Panc1 (cell line): ENCODE data around the gene TGFBRAP1. TPM values are rescaled to one million over a fixed set of nuclear protein-coding genes. Genes with fewer than 3 reads are reported as not detected.
"Not testable (repeated sequence)": the region's sequence is repeated elsewhere in the genome, so short reads cannot be mapped to it uniquely, and the experiment has no call there.

Source experiments
- ATAC-seq: fragments of 200-7000 bp; cut with Tn5 transposase; 2 replicates; pipeline ENCODE4 v1.9.1; 2020; ENCODE audit warnings: mild to moderate bottlenecking, moderate library complexity
- BruUV-seq: library from RNA; stranded (reverse); fragments of 400-500 nt; replicated peaks from 2 replicates; lab custom pipeline; 2021; lab: Mats Ljungman, UMichigan
- CTCF ChIA-PET: fragments of 300-600 bp; sonication (Branson Sonifier 250); formaldehyde crosslinking; loops from one replicate; lab custom pipeline; 2022; ENCODE audit warnings: antibody characterized with exemption; lab: Charles Lee
- POLR2A ChIA-PET: fragments of 300-600 bp; sonication (Branson Sonifier 250); formaldehyde crosslinking; loops from one replicate; lab custom pipeline; 2022; ENCODE audit warnings: antibody characterized with exemption; lab: Charles Lee
- DNase-seq: peaks from one replicate; pipeline ENCODE4 v3.0.0-alpha.2; 2010; ENCODE audit warnings: low read depth, low spot score
- H3K27ac ChIP-seq: 2 replicates; pipeline ENCODE4 v1.5.1; 2011; ENCODE audit warnings: mild to moderate bottlenecking, low read length, inconsistent platforms
- H3K27me3 ChIP-seq: fragments of 200-500 bp; sonication (Bioruptor generic); 2 replicates; pipeline ENCODE4 v1.6.0; 2014; ENCODE audit warnings: low read length, inconsistent platforms; ENCODE audit not compliant: control insufficient read depth, insufficient read depth
- H3K36me3 ChIP-seq: fragments of 200-500 bp; sonication (Bioruptor generic); 2 replicates; pipeline ENCODE4 v1.5.1; 2014; ENCODE audit warnings: inconsistent platforms, mild to moderate bottlenecking, low read length, moderate library complexity; ENCODE audit not compliant: control insufficient read depth, insufficient read depth
- H3K4me1 ChIP-seq: 2 replicates; pipeline ENCODE4 v1.5.1; 2011; ENCODE audit warnings: inconsistent platforms, mild to moderate bottlenecking, low read length, moderate library complexity; ENCODE audit not compliant: control insufficient read depth, insufficient read depth
- H3K4me3 ChIP-seq, 2 experiments: 2 replicates each; pipeline ENCODE4 v1.5.1; 2011 to 2012; ENCODE audit warnings: low read depth in 2 of 2, low read length in 2 of 2, mild to moderate bottlenecking in 2 of 2, inconsistent platforms in 1 of 2, moderate library complexity in 1 of 2
- H3K9me3 ChIP-seq: fragments of 200-500 bp; sonication (Bioruptor generic); 2 replicates; pipeline ENCODE4 v1.5.1; 2014; ENCODE audit warnings: low read depth, mild to moderate bottlenecking, inconsistent platforms, low read length, moderate library complexity; ENCODE audit not compliant: control insufficient read depth, insufficient read depth
- CTCF ChIP-seq: fragments of 450-650 bp; IDR thresholded peaks from 2 replicates; pipeline ENCODE4 v1.5.1; 2017; ENCODE audit warnings: mild to moderate bottlenecking
- POLR2AphosphoS5 ChIP-seq: IDR thresholded peaks from 2 replicates; pipeline ENCODE4 v1.6.1; 2012; ENCODE audit warnings: mild to moderate bottlenecking, low read depth, low read length, moderate library complexity
- REST ChIP-seq, 2 experiments: IDR thresholded peaks; 2 replicates each; pipeline ENCODE4 v1.6.1; 2011 to 2012; ENCODE audit warnings: low read depth in 2 of 2, control low read depth in 1 of 2, low read length in 1 of 2, mild to moderate bottlenecking in 1 of 2, moderate library complexity in 1 of 2; ENCODE audit not compliant: insufficient read depth in 1 of 2
- SIN3A ChIP-seq: IDR thresholded peaks from 2 replicates; pipeline ENCODE4 v1.6.1; 2012; ENCODE audit warnings: low read depth, mild to moderate bottlenecking, low read length, moderate library complexity, borderline replicate concordance; ENCODE audit not compliant: insufficient read depth
- TCF7L2 ChIP-seq: IDR thresholded peaks from 2 replicates; pipeline ENCODE4 v1.6.1; 2011; ENCODE audit warnings: mild to moderate bottlenecking, low read depth, low read length, inconsistent platforms
- in situ Hi-C: cut with HindIII; loops from 2 replicates; pipeline ENCODE4 v1.10.0; 2016; ENCODE audit warnings: low sequenced_read_pairs, low pct_unique_long_range_greater_than_20kb
- intact Hi-C: fragments of 100-400 bp; cut with micrococcal nuclease; formaldehyde crosslinking; loops from one replicate; pipeline ENCODE4 v1.10.0; 2022; ENCODE audit not compliant: unreplicated experiment
- total RNA-seq: library from RNA; stranded (reverse); gene quantifications from one replicate; pipeline ENCODE4 v1.2.1, GENCODE V29; 2021; ENCODE audit not compliant: unreplicated experiment

TGFBRAP1 gene
- total RNA-seq, 1 experiment from 2014 or later, result 32.7 TPM

- POLR2A ChIA-PET, result no interaction called here
- in situ Hi-C loops, result no loop called here
- BruUV-seq, result no TSS peak
Observed at GRCh38 chr2:105254531-105255210, 74.9 kb downstream of the TGFBRAP1 start.

DNA sequence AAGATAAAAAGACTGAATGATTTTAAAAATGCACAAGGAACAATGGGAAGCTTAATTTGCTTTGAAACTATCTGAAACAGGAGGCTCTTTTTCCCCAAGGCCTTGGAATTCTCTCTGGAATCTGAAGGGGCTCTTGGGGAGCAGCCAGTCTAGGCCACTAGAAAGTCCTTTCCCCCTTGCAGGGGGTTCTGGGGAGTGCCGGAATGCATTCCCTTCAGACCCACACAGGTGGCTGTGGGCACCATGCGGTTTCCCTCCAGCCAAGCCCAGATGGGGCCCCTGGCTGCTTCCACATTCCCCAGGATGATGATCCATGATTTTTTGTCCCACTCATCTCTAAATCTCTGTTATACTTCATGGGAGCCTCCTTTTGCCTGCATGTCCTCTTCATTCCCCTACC lies 77.3 kb downstream of the TGFBRAP1 start:
- intact Hi-C loops (no loop called here), in situ Hi-C loops (no loop called here)
- CTCF ChIA-PET, result no interaction called here
- no peak for TF ChIP-seq REST (IDR thresholded peaks at IDR 0.05; ENCODE audit: insufficient read depth in 1 of 2, low read depth in 2 of 2, low read length in 1 of 2)
- no peak for TF ChIP-seq TCF7L2
- TF ChIP-seq CTCF, result no peak
- no peak for TF ChIP-seq POLR2AphosphoS5
- no peak for TF ChIP-seq SIN3A
- no peaks in the 10 kb centered on the region for H3K4me1 ChIP-seq
- DNase-seq (no peak), ATAC-seq (no peak)
- H3K27ac ChIP-seq, result no peak overlapping the region
- H3K9me3 ChIP-seq, result no peaks in the 10 kb centered on the region
- no peaks in the 10 kb centered on the region for H3K36me3 ChIP-seq
- no TSS peak for BruUV-seq
- H3K27me3 ChIP-seq, result no peaks in the 10 kb centered on the region
- POLR2A ChIA-PET, result no interaction called here
- no peak overlapping the region for H3K4me3 ChIP-seq

More at GRCh38 chr2:105254531-105255210, 74.9 kb downstream of the TGFBRAP1 start:
- Histone ChIP-seq H3K4me1 (no peaks in the 10 kb centered on the region), H3K9me3 (no peaks in the 10 kb centered on the region), H3K36me3 (no peaks in the 10 kb centered on the region), H3K27ac (no peak overlapping the region), H3K27me3 (no peaks in the 10 kb centered on the region), H3K4me3 (no peak overlapping the region)
- intact Hi-C loops, result no loop called here
- ATAC-seq, result no peak
- TF ChIP-seq SIN3A (no peak), CTCF (no peak), REST (IDR thresholded peaks at IDR 0.05; ENCODE audit: insufficient read depth in 1 of 2, low read depth in 2 of 2, low read length in 1 of 2) (no peak), POLR2AphosphoS5 (no peak), TCF7L2 (no peak)
- CTCF ChIA-PET, result no interaction called here
- no peak for DNase-seq

GRCh38 chr2:105251016-105251648 lies 78.4 kb downstream of the TGFBRAP1 start:
- POLR2A ChIA-PET, result not testable (repeated sequence)

More at GRCh38 chr2:105251016-105251648, 78.4 kb downstream of the TGFBRAP1 start:
- H3K9me3 ChIP-seq, ATAC-seq, intact Hi-C loops, DNase-seq, H3K4me1 ChIP-seq, H3K4me3 ChIP-seq, H3K27ac ChIP-seq, in situ Hi-C loops, H3K27me3 ChIP-seq, BruUV-seq, H3K36me3 ChIP-seq, CTCF ChIA-PET: not testable (repeated sequence)
